HG03139 (cell line): Measurements from ENCODE around the gene GBP2.

ENCODE experiments used
- ATAC-seq: cut with Tn5 transposase; IDR thresholded peaks from one replicate; pipeline ENCODE4 v1.9.1; 2021; ENCODE audit not compliant: unreplicated experiment

The GBP2 gene, protein sequence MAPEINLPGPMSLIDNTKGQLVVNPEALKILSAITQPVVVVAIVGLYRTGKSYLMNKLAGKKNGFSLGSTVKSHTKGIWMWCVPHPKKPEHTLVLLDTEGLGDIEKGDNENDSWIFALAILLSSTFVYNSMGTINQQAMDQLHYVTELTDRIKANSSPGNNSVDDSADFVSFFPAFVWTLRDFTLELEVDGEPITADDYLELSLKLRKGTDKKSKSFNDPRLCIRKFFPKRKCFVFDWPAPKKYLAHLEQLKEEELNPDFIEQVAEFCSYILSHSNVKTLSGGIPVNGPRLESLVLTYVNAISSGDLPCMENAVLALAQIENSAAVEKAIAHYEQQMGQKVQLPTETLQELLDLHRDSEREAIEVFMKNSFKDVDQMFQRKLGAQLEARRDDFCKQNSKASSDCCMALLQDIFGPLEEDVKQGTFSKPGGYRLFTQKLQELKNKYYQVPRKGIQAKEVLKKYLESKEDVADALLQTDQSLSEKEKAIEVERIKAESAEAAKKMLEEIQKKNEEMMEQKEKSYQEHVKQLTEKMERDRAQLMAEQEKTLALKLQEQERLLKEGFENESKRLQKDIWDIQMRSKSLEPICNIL

GRCh38 chr1:89125913-89126580 lies at the start of gene GBP2:
GBP2 (minus strand) TSS chr1:89126114; CDS start chr1:89121966, 4,148 bp downstream.
- ATAC-seq, result peak; percentile 59

DNA sequence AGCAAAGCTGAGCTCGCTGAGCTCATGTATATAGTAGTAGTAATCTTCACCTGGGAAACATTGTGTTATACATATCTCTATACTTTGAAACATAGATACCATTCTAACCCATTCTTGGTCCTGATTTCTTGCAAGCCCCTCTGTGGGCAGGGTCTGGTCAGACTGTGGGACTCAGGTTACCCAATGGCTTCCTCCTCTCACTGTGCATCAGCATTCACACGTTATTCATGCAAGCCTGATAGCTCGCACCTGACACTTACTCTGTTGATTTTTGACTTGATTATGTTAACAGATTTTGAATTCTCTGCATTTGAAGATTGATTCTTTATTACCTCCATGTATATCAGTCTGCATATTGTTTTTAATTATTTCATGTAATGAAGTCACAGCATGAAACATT lies 48.6 kb upstream of the GBP2 start:
- ATAC-seq, result no peak

DNA sequence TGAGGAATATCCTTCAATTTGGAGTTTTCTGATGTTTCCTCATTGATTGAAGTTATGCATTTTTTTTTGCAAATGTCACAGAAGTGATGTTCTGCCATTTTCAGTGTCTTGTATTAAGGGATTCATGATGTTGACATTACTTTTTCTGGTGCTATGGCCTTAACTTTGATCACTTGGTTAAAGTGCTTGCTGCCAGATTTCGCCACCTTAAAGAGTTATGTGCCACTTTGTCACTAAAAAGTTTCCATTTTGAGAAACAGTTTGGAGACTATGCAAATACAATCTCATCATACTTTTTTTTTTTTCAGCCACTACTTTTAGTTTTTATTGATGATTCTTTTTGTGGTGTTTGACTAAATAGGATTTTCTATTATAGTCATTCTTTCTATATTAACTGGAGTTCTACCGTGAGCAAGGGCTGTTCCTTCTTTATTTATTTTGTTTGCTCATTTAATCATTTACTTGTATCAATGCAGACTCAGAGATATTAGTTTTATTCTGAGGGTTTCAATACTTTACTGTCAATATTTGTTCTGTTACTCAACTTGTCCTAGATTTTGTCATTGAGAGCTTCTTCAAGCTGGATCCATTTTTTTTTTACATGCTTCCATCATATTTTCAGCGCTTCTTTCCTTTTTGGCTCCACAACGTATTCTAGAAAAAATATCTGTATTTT lies 46.7 kb upstream of the GBP2 start:
- no peak for ATAC-seq

DNA sequence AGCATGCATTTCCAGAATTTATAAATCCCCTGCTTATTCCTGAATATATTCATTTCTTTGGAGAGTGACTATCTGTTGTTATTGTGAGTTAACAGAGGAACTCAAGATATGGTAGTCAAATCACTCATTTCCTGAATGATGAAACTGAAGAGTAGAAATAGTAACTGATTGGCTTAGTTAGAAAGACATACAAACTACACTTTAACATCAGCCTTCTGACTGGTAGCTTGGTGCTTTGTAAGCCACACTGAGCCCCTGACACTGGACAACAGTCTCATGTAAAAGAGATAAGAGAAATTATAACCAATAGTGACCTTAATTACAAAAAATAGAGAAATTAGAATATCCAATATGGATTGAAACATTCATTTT lies 45.1 kb upstream of the GBP2 start:
- ATAC-seq, result no peak

GRCh38 chr1:89170170-89171066 lies 44.5 kb upstream of the GBP2 start:
- ATAC-seq, result no peak

- no peak for ATAC-seq
Observed at GRCh38 chr1:89169166-89169565, 43.3 kb upstream of the GBP2 start.

DNA sequence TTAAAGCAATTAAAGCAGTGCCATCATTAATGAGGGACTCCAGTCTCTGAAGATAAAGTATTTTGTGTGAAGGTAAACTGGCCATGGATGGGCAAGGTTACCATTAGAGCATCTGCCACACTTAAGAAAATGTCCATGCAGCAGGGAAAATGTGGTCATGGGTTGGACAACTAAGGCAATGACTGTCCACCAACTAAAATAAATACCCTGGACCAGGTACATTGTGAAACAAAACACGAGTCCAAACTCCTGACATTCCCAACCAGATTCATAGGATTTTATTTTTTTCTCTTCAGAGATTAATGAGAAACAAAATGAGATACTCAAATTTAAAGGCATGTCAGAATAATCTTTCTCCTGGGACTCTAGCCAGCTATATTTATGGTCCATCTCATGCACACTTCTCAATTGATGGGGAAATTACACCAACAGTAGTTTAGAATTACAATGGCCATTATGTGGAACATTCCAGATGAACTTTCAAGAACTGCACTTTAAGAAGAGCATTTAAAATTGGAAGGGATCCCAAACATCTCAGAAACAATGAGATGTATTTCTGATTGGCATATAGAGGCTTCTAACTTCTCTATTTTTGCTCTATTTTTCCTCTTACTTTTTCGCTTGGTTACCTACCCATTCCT lies 41.8 kb upstream of the GBP2 start:
- ATAC-seq, result no peak

GRCh38 chr1:89166705-89167104 lies 40.8 kb upstream of the GBP2 start:
- no peak for ATAC-seq

- ATAC-seq, result no peak
Observed at GRCh38 chr1:89165811-89166210, 39.9 kb upstream of the GBP2 start.

DNA sequence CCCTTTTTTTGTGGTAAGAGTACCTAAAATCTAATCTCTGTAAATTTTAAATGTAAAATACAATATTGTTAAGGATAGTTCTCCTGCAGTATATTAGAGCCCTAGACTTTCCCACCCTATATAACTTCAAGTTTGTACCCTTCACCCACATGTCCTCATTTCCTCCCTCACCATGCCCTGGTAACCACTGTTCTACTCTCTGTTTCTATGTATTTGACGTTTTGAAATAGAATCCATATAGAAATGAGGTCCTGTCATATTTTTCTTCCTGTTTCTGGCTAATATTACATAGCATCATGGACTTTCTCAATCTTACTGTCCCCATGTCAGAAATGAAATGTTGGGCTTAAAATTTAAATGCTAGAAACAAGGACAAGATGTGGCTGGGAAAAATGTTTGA lies 25.1 kb upstream of the GBP2 start:
- ATAC-seq, result no peak

GRCh38 chr1:89149976-89150375 lies 24.1 kb upstream of the GBP2 start:
- ATAC-seq, result no peak

GRCh38 chr1:89149229-89149628 lies 23.3 kb upstream of the GBP2 start:
- no peak for ATAC-seq

- ATAC-seq, result no peak
Observed at GRCh38 chr1:89147678-89148658, 22.1 kb upstream of the GBP2 start.

DNA sequence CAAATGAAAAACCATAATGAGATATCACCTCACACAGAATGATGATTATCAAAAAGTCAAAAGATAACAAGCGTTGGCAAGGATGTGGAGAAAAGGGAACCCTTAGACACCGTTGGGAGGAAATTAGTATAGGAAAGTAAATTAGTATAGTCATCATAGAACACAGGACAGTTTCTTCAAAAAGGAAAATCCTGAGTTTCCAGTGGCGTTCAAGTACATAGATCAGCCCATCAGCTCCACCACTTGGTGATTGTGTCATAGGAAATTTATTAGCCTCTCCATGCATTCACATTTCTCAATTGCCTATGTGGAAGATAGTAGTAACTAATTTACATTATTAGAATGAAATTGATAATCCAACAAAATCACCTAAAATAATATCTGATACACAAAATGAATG lies 20.8 kb upstream of the GBP2 start:
- no peak for ATAC-seq

DNA sequence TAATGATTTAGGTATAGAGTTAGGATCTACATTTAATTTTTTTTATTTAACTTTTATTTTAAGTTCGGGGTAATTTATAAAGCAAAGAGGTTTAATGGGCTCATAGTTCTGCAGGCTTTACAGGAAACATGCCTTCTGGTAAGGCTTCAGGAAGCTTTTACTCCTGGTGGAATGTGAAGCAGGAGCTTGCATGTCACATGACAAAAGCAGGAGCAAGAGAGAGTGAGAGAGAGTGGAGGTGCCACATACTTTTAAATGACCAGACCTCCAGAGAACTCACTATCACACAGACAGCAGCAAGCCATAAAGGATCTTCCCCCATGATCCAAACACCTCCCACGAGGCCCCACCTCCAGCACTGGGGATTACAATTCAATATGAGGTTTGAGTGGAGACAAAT lies 17.6 kb upstream of the GBP2 start:
- ATAC-seq, result no peak

DNA sequence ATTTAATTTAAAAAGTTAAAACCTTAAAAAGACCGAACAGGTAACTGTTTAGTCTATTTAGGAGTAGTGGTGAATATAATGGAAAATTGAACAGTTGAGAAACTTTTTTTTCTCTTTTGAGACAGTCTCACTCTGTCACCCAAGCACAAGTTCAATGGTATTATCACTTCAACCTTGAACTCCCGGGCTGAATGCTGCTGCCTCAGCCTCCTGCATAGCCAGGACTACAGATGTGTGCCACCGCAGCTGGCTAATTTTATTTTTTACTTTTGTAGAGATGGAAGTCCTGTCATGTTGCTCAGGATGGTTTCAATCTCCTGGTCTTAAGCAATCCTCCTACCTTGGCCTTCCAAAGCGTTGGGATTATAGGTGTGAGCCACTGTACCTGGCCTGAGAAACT lies 16.2 kb upstream of the GBP2 start:
- ATAC-seq, result no peak

DNA sequence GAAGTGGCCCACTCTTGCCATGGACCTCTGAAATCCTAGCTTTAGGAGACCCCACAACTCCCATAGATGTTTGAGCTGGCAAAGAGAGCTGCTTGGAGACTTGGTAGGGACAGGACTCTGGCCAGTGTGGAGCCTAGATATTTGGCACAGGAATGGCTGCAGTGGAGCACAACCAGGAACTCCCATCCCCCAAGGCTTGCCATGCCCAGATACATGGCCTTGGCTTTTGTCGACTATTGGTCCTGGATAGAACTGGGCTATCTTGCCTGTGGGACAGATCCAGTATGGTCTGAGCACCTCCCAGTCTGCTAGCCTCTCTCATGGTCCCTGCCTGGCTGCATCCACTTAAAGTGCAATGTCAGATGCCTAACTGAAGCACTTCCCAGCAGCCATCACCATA lies 7.8 kb upstream of the GBP2 start:
- no peak for ATAC-seq

- ATAC-seq, result no peak
Observed at GRCh38 chr1:89130716-89131115, 4.8 kb upstream of the GBP2 start.

DNA sequence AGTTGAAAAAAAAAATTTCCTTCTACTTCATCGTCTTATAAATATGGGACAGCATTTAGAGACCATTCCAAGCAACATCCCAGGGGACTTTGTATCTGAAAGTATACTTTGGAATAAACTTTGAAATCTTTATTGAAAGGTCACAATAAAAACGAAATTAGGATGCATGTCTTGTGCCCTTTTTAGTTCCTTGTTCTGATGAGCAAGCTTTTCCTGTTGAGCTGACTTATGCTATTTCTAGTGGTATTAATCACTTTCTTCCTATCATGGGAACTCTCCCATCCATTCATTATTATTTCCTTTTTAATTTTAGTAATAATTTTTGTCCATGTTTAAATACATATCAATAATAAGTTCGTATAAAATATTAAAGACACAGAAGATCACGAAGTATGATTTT lies 4.0 kb upstream of the GBP2 start:
- ATAC-seq, result no peak
